ENCODE measurements around the gene PARVA.
"Not testable (repeated sequence)": the region's sequence is repeated elsewhere in the genome, so short reads cannot be mapped to it uniquely, and the experiment has no call there.

The PARVA gene, protein sequence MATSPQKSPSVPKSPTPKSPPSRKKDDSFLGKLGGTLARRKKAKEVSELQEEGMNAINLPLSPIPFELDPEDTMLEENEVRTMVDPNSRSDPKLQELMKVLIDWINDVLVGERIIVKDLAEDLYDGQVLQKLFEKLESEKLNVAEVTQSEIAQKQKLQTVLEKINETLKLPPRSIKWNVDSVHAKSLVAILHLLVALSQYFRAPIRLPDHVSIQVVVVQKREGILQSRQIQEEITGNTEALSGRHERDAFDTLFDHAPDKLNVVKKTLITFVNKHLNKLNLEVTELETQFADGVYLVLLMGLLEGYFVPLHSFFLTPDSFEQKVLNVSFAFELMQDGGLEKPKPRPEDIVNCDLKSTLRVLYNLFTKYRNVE
- 0.15 to 0.17 reads per million in 2 donors for total RNA-seq

DNA sequence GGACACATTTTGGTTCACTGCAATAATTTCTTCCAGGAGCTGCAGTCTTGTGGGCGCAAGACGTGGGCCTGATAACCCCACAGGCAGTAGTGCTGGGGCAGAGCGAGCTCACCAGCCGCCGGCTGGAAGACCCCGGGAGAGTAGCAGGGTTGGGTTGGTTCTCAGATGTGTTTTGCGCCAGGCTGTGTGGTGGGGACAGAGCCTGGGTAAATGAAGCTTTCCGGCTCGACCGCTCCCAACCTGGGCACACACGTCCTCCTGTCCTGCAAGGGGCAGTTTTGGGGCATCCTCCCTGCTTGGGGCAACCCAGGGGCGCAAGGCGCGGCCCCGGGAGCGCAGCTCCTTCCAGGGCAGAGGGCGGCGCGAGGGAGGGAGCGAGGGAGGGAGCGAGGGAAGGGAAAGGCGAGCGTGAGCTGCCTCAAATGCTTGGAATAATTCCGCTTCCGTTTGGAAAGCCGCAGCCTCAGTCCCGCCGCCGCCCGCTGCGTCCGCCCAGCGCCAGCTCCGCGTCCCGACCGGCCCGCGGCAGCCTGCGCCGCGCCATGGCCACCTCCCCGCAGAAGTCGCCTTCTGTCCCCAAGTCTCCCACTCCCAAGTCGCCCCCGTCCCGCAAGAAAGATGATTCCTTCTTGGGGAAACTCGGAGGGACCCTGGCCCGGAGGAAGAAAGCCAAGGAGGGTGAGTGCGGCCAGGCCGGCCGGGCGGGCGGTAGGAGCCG, at the start of gene PARVA:
PARVA (plus strand) TSS at position 466 of the 718 bp plus-strand sequence; CDS start at position 543, 77 bp downstream.
- DNase-seq, result no peak

DNA sequence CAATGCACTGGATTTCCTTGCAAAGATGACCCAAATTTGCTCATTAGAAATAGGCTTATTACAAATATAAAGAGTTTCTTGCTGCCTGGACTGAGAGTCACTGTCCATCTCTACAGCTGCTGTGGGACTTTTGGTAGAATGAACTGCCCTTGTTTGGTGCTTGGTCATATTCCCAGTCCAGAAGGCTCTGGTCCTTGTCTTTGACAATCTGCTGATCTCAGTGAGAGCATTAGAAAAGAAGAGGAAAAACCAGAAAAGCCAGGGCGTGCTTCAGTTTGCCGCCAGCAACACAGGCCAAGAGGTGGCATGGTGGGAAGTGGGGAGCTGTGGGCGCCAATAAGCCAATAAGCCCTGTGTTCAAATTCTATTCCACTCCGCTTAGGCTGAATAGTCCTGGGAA, 48.2 kb upstream of the PARVA start:
- no peak for DNase-seq

DNA sequence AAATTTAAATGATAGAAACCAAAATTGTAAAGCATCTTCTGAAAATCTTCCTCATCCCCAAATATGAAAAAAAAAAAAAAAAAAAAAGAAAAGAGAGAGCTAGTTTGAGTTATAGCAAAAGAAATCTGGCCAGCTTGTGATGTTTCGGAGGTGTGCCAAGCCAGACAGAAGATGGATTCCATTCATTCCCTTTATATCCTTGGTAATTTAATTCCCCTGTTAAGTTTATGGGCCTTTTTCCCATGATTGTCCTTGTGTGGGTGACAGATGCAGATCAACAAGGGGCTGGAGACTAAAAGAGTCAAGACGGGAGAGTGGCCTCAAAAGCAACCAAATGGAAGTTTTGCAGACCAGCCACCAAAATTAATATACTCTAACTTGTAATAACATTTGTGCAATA, 47.6 kb upstream of the PARVA start:
- no peak for DNase-seq

DNA sequence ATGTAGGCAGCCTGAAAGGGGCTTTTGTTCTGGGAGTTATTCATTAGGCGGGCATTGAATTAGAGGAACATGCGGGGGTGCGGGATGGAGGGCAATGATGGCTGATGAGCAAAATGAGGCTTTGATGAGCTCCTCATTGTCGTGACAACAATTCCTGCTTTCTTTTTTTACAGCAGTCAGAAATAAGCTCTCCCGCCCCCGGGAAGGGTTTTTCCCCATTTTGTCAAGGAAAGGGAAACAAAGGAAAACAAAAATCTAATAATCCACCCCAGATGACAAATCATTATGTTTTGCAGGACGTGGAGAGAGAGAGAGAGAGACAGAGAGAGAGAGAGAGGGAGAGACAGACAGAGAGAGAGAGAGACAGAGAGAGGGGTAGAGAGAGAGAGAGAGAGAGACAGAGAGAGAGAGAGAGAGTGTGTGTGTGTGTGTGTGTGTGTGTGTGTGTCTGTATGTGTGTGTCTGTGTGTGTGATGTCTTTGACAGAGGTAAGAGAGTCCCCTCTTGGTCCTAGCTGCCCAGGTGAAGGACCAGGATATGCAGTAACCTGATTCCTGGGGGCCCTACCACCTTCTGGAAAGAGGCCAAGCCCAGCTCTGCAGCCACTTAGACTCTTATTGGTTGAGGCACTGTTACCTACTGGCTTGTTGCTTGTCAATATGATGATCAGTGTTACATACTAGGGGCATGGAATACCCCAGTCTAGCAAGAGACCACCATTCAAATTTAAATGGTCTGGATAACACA, 46.7 kb upstream of the PARVA start:
- DNase-seq, result no peak

DNA sequence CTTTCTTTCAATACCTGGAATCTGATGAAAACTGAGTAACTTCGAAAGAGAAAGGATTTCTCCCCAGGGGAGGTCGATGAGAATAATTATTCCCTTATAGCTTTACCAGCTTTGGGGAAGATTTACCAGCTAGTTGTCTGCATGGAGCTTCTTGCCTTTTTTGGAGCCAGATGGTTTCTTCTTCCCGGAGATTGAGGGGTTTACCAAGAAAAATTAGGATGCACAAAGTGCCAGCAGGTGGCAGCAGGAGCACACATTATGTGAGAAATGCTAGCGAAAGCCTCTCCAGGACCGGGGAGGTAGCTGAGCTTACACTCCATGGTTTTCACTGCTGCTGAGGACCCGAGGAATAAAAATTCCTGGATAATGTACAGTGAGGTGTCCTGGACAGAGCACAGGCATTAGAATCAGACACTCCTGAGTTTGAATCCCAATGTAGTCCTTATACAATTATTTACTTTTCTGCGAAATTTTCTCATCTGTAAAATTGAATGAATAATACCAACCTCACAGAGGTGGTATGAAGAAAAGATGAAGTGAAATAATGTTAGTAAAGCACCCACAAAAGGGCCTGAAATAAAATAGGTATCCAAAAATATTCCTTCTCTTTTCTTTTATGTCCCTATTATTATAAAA, 46.0 kb upstream of the PARVA start:
- DNase-seq, result no peak

DNA sequence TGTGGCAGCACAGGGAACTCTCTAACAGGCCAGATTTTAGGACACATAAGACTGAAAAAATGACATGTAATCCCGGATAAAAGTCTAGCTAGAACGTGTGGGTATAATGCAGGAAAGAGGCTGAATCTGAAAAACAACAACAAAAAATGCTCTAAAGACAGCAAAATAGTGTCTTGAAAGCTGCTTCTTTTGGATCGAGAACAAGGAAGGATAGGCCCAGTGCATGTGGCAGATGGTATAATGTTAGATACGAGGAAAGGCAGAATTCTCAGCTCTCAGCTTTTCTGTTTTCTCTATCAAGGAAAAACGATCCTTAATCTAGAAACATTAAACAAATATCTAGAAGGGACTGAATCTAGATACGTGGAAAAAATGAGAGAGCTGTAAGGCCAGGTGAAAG, 33.8 kb upstream of the PARVA start:
- DNase-seq, result no peak

DNA sequence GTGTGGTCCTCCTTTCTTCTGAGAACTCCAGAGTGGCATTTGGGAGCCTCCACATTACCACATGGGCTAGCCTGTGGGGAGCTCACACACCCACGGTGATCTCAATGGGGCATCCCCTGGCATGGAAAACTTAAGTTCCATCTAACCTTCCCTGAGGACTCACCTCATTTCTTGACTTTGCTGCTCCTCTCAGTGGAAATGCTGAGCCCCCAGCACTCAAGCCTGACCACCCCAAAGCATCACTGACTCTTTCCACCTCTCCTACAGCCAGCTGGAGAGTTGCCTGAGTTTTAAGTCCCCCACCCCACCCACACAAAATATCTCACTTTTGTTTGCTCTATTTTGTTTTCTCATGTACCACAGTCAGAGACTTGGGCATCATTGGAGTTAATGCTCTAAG, 23.8 kb upstream of the PARVA start:
- DNase-seq, result no peak

DNA sequence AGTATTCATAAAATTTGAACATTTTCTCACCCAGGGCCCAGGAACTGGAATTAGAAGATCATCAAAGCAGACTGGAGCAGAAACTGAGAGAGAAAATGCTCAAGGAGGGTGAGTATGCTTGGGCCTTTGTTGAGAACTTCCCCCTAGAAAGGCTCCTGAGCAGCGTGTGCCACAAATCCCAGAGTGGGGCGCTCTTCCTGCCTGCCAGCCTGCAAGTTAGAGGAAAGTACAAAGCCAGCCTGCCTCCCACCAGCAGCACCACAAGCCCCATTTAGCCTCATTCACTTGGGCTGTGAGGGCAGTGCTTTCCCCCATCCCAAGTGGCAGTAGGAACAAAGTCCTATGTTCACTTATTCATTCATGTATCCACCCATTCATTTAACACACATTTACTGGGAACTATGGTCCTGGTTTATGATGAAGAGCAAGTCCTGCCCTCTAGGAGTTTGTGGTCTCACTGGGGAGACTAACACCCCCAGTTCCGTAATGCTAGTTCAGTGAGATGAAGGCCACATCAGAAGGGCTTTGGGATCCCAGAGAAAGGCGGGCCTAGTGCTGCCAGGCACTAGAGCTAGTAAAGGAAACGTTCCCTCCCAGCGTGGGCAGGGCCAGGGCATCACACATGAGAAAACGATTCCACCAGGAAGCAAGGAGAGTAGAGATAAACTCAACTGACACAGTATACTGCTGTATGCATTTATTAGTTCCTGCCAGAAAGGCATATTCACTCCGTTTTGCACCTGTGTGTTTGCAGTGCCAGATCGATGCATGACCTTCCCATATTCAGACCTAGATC, 22.4 kb upstream of the PARVA start:
- DNase-seq, result no peak

DNA sequence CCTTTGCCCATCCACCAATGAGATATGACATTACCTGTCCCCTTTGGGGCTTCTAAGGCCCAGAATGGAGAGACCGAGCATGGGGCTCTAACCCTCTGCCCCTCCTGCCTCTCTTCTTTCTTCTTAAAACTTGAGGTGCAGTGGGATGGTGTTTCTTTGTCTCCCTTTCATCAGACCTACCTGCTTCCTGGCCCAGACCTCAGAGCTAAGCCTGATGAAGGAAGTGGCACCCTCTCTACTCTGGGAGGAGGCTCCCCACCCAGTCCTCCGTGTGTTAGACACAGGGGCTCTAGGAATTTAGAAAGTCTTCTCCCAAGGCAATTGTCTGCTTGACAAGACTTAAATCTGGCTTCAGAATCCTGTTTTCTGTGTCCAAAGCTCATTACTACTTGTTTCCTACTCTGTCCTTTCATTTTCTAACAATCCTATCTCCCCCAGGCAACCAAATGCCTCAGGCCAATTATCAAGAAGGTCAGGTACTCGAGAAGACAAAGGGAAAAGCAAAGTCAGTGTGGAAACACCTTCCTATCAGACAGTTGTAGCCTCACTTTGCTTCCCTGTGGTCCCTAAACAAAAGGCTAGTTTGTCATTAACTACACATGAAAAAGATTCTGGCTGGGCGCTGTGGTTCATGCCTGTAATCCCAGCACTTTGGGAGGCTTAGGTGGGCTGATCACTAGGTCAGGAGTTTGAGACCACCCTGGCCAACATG, 20.3 kb upstream of the PARVA start:
- DNase-seq, result no peak

DNA sequence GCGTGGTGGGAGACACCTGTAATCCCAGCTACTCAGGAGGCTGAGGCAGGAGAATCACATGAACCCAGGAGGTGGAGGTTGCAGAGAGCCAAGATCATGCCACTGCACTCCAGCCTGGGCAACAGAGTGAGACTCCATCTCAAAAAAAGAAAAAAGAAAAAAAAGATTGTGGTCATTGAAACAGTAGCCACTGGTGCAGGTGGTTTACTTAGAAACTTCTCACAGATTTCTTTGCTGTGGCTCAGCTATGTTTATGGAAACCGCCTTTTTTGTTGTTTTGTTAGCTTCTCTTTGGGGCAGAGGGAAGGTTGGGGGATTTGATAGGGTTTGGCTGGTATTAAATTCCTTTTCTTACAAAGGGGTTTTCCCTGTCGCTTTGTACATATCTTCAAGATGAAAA, 19.7 kb upstream of the PARVA start:
- not testable (repeated sequence) for DNase-seq

DNA sequence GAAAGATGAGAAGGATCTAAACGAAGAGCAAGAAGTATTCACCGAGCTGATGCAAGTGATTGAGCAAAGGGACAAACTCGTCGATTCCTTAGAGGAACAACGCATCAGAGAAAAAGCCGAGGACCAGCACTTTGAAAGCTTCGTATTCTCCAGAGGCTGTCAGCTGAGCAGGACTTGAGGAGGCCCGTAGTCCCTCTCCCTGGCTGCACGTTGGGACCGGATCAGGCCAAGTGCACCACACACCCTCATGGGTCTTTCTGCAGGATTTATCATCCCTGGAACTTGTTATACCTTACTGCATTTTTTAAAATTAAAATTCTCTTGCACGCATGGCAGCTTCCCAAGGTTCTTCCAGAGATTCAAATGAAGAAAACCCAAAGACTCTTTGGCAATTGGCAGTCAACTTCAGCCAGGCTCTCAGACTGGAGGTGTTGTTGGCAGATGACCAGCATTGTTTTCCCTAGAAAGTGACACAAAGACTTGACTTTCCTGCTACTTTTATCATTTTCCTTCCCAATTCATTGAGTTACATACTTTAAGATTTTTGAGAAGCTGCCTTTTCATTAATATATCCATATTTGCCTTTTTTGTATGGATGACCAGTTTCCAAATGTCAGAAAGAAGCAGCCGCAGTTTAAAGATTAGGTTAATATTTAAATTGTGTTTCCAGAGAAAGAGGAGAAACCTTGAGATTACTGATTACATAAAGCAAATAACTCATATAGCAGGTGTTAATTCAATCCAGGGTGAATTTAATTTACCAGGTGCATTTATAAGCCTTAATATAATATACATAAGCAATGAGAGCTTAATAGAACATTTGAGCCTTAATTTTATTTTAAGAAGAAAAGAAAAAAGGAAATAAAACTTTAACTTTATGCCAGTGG, 18.8 kb upstream of the PARVA start:
- DNase-seq, result no peak

DNA sequence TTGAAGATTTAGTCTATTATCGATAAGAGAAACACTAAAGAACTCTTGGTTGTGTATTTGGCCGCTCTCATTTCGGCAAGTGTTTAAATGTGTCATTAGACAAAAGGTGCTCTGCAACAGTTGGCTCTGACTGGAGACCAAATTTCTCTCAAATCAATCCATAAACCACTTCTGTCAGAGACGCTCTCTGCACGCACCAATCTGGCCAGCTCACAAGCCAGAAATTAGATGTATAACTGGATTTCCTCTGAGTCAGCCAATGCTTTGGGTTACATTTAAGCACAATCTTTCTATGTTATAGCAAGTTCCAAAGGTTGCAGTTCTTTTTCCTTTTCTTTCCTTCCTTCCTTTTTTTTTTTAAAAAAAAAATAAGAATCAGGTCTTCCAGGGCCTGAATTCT, 17.6 kb upstream of the PARVA start:
- DNase-seq, result no peak

DNA sequence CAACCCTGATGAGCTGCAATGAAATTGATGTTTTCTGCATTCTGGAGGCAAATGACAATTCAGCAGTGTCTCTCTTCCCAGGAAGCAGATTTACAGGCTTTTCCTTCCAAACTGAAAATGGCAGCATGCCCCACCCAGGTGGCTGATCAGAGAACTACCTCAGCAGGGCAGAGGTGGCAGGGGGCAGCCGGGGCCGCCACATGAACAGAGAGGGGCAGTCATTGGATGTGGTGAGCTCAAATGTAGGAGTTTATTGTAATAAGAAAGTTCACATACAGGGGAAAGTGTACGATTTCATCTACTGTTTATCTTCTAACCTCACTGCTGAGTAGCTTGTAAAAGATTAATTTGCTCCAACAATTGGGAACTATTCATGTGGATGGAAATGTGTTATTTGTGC, 15.7 kb upstream of the PARVA start:
- no peak for DNase-seq

DNA sequence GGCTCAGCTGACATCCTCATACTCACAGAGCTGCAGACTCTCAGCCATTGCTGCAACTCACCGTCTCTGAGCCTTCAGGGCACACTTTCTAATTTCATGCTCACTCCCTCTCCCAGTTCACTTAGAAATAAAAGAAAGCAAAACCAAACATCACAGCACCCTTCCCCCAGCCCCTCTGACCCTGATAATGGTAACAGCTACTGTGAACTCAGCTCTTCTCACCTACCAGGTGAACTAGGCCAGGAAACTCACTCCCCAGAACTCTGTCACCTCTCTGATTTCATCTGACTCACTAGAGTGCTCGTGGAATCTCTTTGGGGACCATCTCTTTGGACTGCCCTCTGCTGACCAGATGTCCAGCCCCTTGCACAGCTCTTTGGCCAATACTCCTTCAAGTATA, 14.5 kb upstream of the PARVA start:
- no peak for DNase-seq

DNA sequence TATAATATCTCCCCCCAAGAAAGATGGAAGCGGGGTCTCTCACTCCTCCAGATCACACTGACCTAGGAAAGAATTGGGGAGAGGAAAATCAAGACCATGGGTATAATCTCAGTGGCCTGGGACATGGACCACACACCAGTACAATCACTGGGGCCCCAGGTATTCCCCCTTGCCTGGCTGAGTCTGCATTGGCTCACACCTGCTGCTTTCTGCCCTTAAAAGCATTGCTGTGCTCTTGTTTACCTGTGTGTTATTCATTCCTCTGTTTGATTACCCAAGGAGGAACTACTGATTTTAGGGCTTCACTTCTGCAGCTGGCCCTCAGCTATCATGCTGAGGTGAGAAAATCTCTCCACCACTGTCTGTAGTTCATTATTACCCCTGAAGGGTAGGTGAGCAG, 14.0 kb upstream of the PARVA start:
- DNase-seq, result no peak

DNA sequence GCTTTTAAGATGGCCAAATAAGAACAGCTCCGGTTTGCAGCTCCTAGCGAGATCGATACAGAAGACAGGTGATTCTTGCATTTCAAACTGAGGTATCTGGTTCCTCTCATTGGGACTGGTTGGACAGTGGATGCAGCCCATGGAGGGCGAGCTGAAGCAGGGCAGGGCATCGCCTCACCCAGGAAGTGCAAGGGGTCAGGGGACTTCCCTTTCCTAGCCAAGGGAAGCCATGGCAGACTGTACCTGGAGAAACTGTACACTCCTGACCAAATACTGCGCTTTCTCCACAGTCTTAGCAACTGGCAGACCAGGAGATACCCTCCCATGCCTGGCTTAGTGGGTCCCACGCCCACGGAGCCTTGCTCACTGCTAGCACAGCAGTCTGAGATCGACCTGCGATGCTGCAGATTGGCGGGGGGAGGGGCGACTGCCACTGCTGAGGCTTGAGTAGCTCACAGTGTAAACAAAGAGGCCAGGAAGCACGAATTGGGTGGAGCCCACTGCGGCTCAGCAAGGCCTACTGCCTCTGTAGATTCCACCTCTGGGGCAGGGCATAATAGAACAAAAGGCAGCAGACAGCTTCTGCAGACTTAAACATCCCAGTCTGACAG, 11.3 kb upstream of the PARVA start:
- DNase-seq, result peak; percentile 10

DNA sequence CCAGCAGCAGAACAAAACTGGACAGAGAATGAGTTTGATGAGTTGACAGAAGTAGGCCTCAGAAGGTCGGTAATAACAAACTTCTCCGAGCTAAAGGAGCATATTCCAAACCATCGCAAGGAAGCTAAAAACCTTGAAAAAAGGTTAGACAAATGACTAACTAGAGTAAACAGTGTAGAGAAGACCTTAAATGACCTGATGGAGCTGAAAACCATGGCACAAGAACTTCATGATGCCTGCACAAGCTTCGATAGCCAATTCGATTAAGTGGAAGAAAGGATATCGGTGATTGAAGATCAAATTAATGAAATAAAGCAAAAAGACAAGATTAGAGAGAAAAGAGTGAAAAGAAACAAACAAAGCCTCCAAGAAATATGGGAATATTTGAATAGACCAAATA, 10.3 kb upstream of the PARVA start:
- DNase-seq, result not testable (repeated sequence)

DNA sequence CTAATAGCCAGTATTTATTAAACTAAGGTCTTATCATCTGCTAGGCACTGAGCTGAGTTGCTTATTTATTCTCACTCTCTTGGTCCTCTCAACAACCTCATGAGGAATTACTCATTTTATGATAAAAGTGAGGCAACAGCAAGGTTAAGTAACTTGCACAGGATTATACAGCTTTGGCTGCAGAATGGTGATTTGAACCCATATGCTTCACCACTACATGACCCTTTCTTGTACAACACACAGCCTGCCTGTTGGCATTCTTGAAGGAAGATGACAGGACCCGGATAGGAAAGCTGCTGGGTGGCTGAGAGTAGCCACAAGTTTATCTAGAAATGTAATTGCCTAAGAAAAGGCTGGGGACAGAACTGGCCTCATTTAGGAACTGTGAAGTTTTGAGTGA, 5.3 kb upstream of the PARVA start:
- no peak for DNase-seq

DNA sequence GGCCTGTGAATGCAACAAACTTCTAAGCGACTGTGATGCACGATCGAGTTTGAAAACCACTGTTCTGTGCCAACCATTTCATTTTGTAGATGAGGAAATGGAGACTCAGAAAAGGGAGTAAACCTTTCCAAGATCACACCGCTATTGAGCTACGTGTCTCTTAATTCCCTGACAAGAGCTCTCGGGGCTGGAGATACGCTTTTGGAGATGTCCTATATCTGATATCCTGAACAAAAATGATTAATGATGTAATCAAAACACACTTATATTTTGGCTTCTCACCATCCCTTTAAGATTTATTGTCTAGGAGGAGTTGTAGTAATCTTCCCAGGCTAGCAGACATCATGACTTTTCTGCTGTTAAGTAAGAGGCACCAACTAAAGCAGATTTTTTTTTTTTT, 1.7 kb upstream of the PARVA start:
- DNase-seq, result no peak

All from activated gamma-delta T cell (primary cell).